Measurements from ENCODE around the gene PAIP1.
A peak's percentile ranks its signal among the peaks of the same experiment; 100 is the strongest.
"Not testable (repeated sequence)": the region's sequence is repeated elsewhere in the genome, so short reads cannot be mapped to it uniquely, and the experiment has no call there.

PAIP1 gene

GRCh38 chr5:43514816-43515677, 41.8 kb downstream of the PAIP1 start, which contains the start of gene C5orf34:
Gene C5orf34, minus strand, starts transcription at chr5:43515148. Its CDS starts 5,809 bp downstream, at chr5:43509339.
- H3K4me1 ChIP-seq, result peaks cover 0 to 17% (median 12%) of the 10 kb centered on the region in 4 donors
- TF ChIP-seq, protein P1, sequence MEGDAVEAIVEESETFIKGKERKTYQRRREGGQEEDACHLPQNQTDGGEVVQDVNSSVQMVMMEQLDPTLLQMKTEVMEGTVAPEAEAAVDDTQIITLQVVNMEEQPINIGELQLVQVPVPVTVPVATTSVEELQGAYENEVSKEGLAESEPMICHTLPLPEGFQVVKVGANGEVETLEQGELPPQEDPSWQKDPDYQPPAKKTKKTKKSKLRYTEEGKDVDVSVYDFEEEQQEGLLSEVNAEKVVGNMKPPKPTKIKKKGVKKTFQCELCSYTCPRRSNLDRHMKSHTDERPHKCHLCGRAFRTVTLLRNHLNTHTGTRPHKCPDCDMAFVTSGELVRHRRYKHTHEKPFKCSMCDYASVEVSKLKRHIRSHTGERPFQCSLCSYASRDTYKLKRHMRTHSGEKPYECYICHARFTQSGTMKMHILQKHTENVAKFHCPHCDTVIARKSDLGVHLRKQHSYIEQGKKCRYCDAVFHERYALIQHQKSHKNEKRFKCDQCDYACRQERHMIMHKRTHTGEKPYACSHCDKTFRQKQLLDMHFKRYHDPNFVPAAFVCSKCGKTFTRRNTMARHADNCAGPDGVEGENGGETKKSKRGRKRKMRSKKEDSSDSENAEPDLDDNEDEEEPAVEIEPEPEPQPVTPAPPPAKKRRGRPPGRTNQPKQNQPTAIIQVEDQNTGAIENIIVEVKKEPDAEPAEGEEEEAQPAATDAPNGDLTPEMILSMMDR (IDR thresholded peaks at IDR 0.05), result peak in 1 of 2 experiments; percentile 7
- no peaks in the 10 kb centered on the region for H3K27me3 ChIP-seq
- DNase-seq, result peak; percentile 98
- H3K4me3 ChIP-seq, result peak within 1 kb of the TSS; percentile 58 to 81
- no peaks in the 10 kb centered on the region for H3K36me3 ChIP-seq
- intact Hi-C loops (cut with DNase I; ENCODE audit: low total_unique reads), result no loop called here
- no peaks in the 10 kb centered on the region for H3K9me3 ChIP-seq
- peak within 1 kb of the TSS; percentile 83 to 87 for H3K27ac ChIP-seq

DNA sequence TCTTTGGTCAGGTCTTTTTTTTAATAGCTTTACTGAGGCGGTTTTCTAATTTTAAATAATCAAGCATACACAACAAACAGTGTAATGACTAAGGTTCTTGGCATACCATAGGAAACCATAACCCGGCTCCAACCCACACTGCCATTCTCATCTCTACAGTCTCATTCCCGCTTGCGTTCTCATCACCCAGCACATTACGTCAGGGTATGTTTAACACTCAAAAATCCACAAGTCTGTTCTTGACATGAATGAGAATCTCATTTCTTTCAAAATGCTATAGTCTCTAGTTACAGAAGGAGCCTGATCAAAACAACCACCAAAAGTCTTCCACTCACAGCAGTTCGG, 42.4 kb downstream of the PAIP1 start:
- TF ChIP-seq, protein P1 (IDR thresholded peaks at IDR 0.05), result no peak
- H3K27me3 ChIP-seq, result no peaks in the 10 kb centered on the region
- H3K36me3 ChIP-seq, result no peaks in the 10 kb centered on the region
- H3K27ac ChIP-seq, result peak overlapping the region; percentile 83 to 87
- DNase-seq, result no peak
- intact Hi-C loops (cut with DNase I; ENCODE audit: low total_unique reads), result no loop called here
- H3K9me3 ChIP-seq, result no peaks in the 10 kb centered on the region
- H3K4me3 ChIP-seq, result peak overlapping the region; percentile 58 to 81
- peaks cover 0 to 17% (median 12%) of the 10 kb centered on the region in 4 donors for H3K4me1 ChIP-seq

DNA sequence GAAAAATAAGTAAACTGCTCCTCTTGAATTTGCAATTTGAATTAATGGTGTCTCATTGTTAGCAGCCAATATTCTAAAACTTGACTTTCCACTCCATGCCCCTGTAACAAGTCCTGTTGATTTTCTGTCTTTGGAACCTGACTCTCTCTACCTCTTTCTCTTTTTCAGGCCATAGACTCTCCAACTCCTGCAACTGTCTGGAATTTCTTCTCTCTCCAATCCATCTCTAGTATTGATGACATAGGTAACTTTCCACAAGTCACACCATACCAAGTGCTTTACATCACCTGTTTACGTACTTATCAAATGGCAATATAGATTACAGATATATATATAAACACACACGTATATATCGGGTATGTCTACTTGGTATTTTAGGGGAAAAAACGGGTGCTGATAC, 42.9 kb downstream of the PAIP1 start:
- peaks cover 0 to 17% (median 12%) of the 10 kb centered on the region in 4 donors for H3K4me1 ChIP-seq
- peak overlapping the region; percentile 58 to 81 for H3K4me3 ChIP-seq
- intact Hi-C loops (cut with DNase I; ENCODE audit: low total_unique reads), result no loop called here
- no peak for DNase-seq
- peak overlapping the region; percentile 83 to 87 for H3K27ac ChIP-seq
- no peaks in the 10 kb centered on the region for H3K9me3 ChIP-seq
- no peaks in the 10 kb centered on the region for H3K36me3 ChIP-seq
- TF ChIP-seq, protein P1 (IDR thresholded peaks at IDR 0.05), result no peak
- H3K27me3 ChIP-seq, result no peaks in the 10 kb centered on the region

DNA sequence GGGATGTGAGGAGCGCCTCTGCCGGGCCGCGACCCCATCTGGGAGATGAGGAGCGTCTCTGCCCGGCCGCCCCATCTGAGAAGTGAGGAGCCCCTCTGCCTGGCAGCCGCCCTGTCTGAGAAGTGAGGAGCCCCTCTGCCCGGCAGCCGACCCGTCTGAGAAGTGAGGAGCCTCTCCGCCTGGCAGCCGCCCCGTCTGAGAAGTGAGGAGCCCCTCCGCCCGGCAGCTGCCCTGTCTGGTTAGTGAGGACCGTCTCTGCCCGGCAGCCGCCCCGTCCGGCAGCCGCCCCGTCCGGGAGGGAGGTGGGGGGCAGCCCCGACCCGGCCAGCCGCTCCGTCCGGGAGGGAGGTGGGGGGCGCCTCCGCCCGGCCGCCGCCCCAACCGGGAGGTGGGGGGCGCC, 45.8 kb downstream of the PAIP1 start:
- peaks cover 0 to 17% (median 12%) of the 10 kb centered on the region in 4 donors for H3K4me1 ChIP-seq
- H3K4me3 ChIP-seq; H3K27ac ChIP-seq; H3K9me3 ChIP-seq; DNase-seq; H3K36me3 ChIP-seq; H3K27me3 ChIP-seq; intact Hi-C loops (cut with DNase I; ENCODE audit: low total_unique reads): not testable (repeated sequence)

DNA sequence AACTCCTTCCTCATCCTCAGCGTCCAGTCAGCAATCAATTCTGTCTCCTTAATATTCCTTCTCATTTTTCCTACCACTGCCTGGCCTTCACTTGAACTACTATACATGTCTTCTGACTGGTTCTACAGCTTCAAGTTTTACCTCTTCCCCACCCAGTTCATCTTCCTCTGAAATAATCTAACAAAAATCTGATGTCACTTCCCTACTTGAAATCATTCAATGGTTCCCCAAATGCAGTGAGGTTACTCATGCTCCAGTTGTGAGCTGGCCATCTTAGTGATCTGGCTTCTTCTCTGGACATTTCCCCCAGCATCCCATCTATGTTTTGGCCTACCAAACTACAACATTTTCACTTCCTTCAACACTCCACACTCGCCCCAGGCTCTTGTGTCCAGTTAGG, 58.3 kb downstream of the PAIP1 start:
- no peaks in the 10 kb centered on the region for H3K9me3 ChIP-seq
- no peak overlapping the region for H3K27ac ChIP-seq
- DNase-seq, result no peak
- H3K4me3 ChIP-seq, result no peak overlapping the region
- intact Hi-C loops (cut with DNase I; ENCODE audit: low total_unique reads), result no loop called here
- TF ChIP-seq, protein P1 (IDR thresholded peaks at IDR 0.05), result no peak
- no peaks in the 10 kb centered on the region for H3K4me1 ChIP-seq
- peaks cover 0 to 7% (median 3%) of the 10 kb centered on the region in 3 donors for H3K36me3 ChIP-seq
- no peaks in the 10 kb centered on the region for H3K27me3 ChIP-seq

- Histone ChIP-seq H3K4me3 (no peak overlapping the region), H3K4me1 (no peaks in the 10 kb centered on the region), H3K36me3 (no peaks in the 10 kb centered on the region), H3K27ac (no peak overlapping the region), H3K27me3 (no peaks in the 10 kb centered on the region), H3K9me3 (no peaks in the 10 kb centered on the region)
- TF ChIP-seq, protein P1 (IDR thresholded peaks at IDR 0.05), result no peak
- DNase-seq, result no peak
- intact Hi-C loops (cut with DNase I; ENCODE audit: low total_unique reads), result no loop called here
Measured at GRCh38 chr5:43497311-43498104, 59.4 kb downstream of the PAIP1 start.
